ENCODE results near the gene TENM3.

Gene TENM3

GRCh38 chr4:182678590-182678989 is 435.4 kb downstream of the TENM3 start:
- H3K4me3 ChIP-seq (ENCODE audit: severe bottlenecking), result no peak overlapping the region
- ATAC-seq (ENCODE audit: low read depth), result no peak
- no peaks in the 10 kb centered on the region for H3K36me3 ChIP-seq (ENCODE audit: low read depth)
- H3K27ac ChIP-seq (ENCODE audit: poor library complexity, severe bottlenecking), result no peak overlapping the region
- H3K9me3 ChIP-seq (ENCODE audit: severe bottlenecking), result no peaks in the 10 kb centered on the region
- DNase-seq (ENCODE audit: low spot score), result no peak
- TF ChIP-seq CTCF (IDR thresholded peaks at IDR 0.05; ENCODE audit: poor library complexity, severe bottlenecking), result no peak
- no peaks in the 10 kb centered on the region for H3K27me3 ChIP-seq (ENCODE audit: insufficient read depth, poor library complexity, severe bottlenecking)
- H3K4me1 ChIP-seq (ENCODE audit: insufficient read depth, poor library complexity, severe bottlenecking), result no peaks in the 10 kb centered on the region

- ATAC-seq (ENCODE audit: low read depth), result no peak
- H3K27me3 ChIP-seq (ENCODE audit: insufficient read depth, poor library complexity, severe bottlenecking), result no peaks in the 10 kb centered on the region
- no peak overlapping the region for H3K4me3 ChIP-seq (ENCODE audit: severe bottlenecking)
- H3K36me3 ChIP-seq (ENCODE audit: low read depth), result no peaks in the 10 kb centered on the region
- H3K9me3 ChIP-seq (ENCODE audit: severe bottlenecking), result no peaks in the 10 kb centered on the region
- no peak for DNase-seq (ENCODE audit: low spot score)
- no peak overlapping the region for H3K27ac ChIP-seq (ENCODE audit: poor library complexity, severe bottlenecking)
- TF ChIP-seq CTCF (IDR thresholded peaks at IDR 0.05; ENCODE audit: poor library complexity, severe bottlenecking), result no peak
- no peaks in the 10 kb centered on the region for H3K4me1 ChIP-seq (ENCODE audit: insufficient read depth, poor library complexity, severe bottlenecking)
Observed at GRCh38 chr4:182679533-182679932, 436.3 kb downstream of the TENM3 start.

DNA sequence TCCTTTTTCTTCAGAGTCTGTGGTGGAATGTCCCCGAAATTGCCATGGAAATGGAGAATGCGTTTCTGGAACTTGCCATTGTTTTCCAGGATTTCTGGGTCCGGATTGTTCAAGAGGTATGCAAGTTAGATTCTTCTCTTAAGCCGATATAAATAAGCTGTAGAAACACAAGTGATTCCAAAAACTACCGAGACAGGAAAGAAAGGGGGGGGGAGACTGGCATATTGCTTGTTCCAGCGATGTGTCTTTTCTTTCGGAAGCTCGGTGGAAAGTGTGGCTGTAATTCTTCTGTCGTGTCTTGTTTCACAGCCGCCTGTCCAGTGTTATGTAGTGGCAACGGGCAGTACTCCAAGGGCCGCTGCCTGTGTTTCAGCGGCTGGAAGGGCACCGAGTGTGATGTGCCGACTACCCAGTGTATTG is 437.0 kb downstream of the TENM3 start:
- no peaks in the 10 kb centered on the region for H3K36me3 ChIP-seq (ENCODE audit: low read depth)
- H3K27me3 ChIP-seq (ENCODE audit: insufficient read depth, poor library complexity, severe bottlenecking), result no peaks in the 10 kb centered on the region
- H3K9me3 ChIP-seq (ENCODE audit: severe bottlenecking), result no peaks in the 10 kb centered on the region
- H3K27ac ChIP-seq (ENCODE audit: poor library complexity, severe bottlenecking), result no peak overlapping the region
- ATAC-seq (ENCODE audit: low read depth), result no peak
- no peak for DNase-seq (ENCODE audit: low spot score)
- TF ChIP-seq CTCF (IDR thresholded peaks at IDR 0.05; ENCODE audit: poor library complexity, severe bottlenecking), result no peak
- H3K4me3 ChIP-seq (ENCODE audit: severe bottlenecking), result no peak overlapping the region
- no peaks in the 10 kb centered on the region for H3K4me1 ChIP-seq (ENCODE audit: insufficient read depth, poor library complexity, severe bottlenecking)

GRCh38 chr4:182683661-182684060 is 440.5 kb downstream of the TENM3 start:
- H3K4me1 ChIP-seq (ENCODE audit: insufficient read depth, poor library complexity, severe bottlenecking), result no peaks in the 10 kb centered on the region
- no peak for DNase-seq (ENCODE audit: low spot score)
- no peaks in the 10 kb centered on the region for H3K27me3 ChIP-seq (ENCODE audit: insufficient read depth, poor library complexity, severe bottlenecking)
- H3K36me3 ChIP-seq (ENCODE audit: low read depth), result no peaks in the 10 kb centered on the region
- ATAC-seq (ENCODE audit: low read depth), result no peak
- no peak for TF ChIP-seq CTCF (IDR thresholded peaks at IDR 0.05; ENCODE audit: poor library complexity, severe bottlenecking)
- no peak overlapping the region for H3K4me3 ChIP-seq (ENCODE audit: severe bottlenecking)
- H3K27ac ChIP-seq (ENCODE audit: poor library complexity, severe bottlenecking), result no peak overlapping the region
- no peaks in the 10 kb centered on the region for H3K9me3 ChIP-seq (ENCODE audit: severe bottlenecking)

- no peak for ATAC-seq (ENCODE audit: low read depth)
- Histone ChIP-seq H3K4me1 (ENCODE audit: insufficient read depth, poor library complexity, severe bottlenecking) (no peaks in the 10 kb centered on the region), H3K4me3 (ENCODE audit: severe bottlenecking) (no peak overlapping the region), H3K9me3 (ENCODE audit: severe bottlenecking) (no peaks in the 10 kb centered on the region), H3K36me3 (ENCODE audit: low read depth) (no peaks in the 10 kb centered on the region), H3K27ac (ENCODE audit: poor library complexity, severe bottlenecking) (no peak overlapping the region), H3K27me3 (ENCODE audit: insufficient read depth, poor library complexity, severe bottlenecking) (no peaks in the 10 kb centered on the region)
- no peak for DNase-seq (ENCODE audit: low spot score)
- TF ChIP-seq CTCF (IDR thresholded peaks at IDR 0.05; ENCODE audit: poor library complexity, severe bottlenecking), result no peak
Observed at GRCh38 chr4:182684796-182685195, 441.6 kb downstream of the TENM3 start.

All from RWPE2 (cell line).